GM21723 (cell line): Measurements from ENCODE around the gene VMP1.
"Not testable (repeated sequence)": the region's sequence is repeated elsewhere in the genome, so short reads cannot be mapped to it uniquely, and the experiment has no call there.

Experiments used
- ATAC-seq: cut with Tn5 transposase; IDR thresholded peaks from one replicate; pipeline ENCODE4 v1.9.1; 2021; ENCODE audit warnings: mild to moderate bottlenecking, moderate library complexity; ENCODE audit not compliant: unreplicated experiment

VMP1 gene

GRCh38 chr17:59802160-59802559 is 94.7 kb downstream of the VMP1 start:
- ATAC-seq, result no peak

DNA sequence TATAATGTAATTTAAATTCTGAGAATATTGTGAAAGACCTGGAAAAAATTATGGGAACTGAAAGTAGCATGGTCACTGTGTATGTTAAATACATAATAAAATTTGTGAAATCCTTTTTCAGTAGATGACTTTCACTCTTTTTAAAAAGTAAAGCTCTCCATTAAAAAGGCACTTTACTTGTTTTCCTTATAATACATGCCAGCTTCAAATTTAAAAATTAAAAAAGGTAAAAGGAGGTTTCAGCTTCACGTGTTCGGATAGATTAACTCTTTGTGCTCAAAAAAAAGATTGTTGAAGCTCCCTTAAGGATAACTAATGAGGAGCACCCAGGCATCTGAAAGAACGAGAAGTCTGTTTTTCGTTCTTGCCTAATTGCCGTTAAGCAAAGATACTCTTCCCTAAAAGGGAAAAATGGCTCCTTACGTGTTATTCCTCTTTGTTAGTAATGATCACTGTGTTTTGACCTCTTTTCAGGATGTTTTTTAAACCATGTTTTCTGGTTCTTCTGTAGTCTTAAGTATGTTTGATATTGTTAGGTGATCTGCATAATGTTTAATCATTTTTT is 97.5 kb downstream of the VMP1 start:
- no peak for ATAC-seq

- ATAC-seq, result not testable (repeated sequence)
These were observed 98.9 kb downstream of the VMP1 start for GRCh38 chr17:59806322-59806721.

DNA sequence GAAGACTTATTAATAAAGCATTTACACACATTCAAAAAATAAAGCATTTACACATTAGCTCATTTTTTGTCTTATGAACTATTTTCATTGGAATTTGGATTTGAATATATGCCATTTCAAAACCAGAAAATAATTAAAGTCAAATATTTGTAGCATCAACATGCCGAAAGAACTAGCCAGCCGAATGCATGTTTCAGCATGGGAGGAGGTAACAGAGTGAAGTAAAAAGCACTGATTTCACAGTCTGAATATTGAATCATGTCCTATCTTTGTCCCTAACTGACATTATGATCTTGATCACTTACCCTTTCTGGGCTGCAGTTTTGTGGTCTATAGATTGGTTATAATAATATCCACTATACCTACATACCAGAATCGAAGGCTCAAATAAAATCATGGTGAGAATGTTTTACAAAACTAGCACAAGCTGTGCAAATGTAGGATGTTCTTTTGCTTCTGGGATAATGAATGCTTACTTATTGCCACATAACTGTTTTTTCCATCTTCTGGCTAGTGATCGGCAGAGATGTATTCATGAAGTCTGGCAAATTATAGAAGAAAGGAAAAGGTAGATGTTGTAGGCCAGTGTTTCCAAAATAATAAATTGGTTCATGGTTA is 100.5 kb downstream of the VMP1 start:
- ATAC-seq, result no peak

DNA sequence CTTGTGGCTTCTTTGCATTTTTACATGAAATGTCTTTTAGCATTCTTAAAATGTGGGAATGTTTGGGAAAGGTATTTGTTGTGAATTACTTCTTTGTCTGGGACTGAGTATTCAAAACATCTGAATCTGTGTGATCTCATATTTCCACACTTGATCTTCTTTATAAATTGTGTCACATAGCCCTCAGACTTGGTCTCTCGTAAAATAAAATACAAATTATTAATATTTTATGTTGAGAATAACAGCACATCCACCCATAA is 103.4 kb downstream of the VMP1 start:
- ATAC-seq, result no peak

GRCh38 chr17:59811209-59811608 is 103.8 kb downstream of the VMP1 start:
- no peak for ATAC-seq

DNA sequence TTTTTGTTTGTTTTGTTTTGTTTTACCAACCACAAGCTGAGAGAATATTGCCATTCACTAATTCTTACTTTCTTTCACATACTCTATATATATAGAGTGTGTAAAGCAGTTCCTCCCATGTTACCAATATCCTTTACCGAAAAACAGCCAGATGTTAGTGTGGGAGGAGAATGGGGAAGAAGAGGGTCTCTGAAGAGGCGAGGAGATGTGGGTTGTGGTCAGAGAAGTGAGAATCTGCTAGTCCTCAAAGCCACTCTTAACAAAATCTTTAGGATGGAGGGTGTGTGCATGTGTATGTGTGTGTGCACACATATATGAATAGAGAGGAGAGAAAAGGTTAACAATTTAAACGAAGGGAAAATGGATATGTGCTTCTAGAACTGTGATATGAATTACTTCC is 104.7 kb downstream of the VMP1 start:
- ATAC-seq, result no peak

GRCh38 chr17:59814276-59814675 is 106.8 kb downstream of the VMP1 start:
- no peak for ATAC-seq

GRCh38 chr17:59814685-59815084 is 107.2 kb downstream of the VMP1 start:
- no peak for ATAC-seq

GRCh38 chr17:59815965-59816364 is 108.5 kb downstream of the VMP1 start:
- ATAC-seq, result no peak

DNA sequence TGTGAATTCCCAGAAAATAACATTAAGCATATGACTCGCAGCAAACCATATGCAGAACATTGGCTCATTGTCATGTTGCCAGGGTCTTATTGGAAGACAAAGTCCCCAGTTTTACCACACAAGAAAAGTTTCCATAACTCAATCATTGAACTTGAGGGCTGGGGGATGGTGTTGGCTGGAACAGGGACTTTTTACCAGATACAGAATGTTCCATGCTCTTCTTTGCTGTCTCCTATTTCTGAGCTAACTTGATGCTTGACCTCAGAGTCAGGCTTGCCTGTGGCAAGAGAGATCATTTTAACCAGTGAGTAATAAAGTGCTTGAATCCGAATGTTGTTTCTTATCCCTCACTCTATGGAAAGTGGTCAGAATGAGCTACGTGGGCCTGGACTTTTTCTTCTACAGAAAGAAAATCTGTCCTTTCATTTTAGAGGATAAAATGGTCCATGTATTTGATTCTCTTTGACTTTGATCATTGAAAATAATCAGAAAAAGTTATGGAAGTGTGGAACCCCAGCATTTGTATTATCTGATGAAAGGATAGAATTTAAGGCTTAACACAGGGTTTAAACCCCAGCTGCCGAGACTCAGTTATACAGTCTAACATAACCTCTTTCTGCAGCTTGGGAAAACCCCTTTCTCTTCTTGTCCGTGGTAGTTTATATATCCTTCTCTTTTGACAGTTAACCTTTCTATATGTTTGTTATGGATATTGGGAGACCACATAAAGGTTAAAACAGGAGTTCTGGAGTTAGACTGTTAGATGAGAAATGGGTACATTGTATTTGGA is 118.3 kb downstream of the VMP1 start:
- ATAC-seq, result no peak

DNA sequence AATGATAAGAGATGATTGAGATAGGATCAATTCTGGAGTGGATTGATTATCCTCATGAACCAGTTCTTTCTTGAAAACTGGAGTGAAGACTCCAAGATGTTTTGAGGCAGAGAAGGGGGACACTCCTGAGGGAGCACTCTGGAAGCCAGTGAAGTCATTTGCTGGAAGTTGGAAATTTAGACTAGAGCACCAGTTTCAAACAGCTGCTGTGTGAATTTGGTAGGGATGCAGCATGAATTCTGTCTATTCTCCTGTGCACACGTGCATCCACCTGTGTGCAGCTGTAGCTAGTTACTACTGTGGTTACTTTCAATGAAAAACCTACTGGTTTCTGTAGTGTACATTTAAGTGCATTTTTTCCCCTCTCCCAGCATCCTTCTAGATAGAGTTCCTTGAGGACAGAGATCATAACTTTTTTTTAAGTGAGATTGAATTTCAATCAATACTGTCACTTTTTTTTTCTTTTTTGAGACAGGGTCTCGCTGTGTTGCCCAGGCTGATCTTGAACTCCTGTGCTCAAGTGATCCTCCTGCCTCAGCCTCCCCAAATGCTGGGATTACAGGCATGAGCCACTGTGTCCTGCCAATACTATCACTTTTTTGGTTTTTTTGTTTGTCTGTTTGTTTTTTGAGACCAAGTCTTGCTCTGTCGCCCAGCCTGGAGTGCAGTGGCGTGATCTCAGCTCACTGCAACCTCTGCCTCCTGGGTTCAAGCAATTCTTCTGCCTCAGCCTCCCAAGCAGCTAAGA is 119.4 kb downstream of the VMP1 start:
- no peak for ATAC-seq

DNA sequence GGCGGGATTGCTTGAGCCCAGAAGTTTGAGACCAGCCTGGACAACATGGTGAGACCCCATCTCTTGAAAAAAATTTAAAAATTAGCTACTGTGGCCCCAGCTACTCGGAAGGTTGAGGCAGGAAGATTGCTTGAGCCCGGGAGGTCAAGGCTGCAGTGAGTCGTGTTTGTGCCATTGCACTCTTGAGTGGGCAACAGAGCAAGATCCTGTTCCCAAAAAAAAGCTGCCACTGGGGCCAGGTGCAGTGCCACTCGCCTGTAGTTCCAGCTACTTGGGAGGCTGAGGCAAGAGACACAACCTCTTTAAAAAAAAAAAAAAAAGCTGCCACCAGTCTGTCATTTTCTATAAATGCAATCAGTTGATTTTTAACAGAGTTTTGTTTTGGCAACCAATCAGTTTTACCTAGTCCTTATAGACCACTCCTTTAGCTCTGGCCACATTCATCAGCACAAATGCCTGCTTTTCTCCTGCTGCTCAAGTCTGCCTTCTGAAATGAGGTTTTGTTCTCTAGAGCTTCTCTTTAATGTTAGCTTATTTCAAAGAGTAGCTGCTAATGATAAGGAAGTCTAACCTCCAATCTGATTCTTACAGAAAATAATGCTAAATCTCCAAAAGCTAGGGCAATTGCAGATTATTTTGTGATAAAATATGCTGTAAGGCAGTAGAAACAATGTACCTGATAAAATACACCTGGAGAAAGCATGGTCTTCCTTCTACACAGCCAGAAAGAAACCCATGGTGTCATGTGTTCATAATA is 120.4 kb downstream of the VMP1 start:
- no peak for ATAC-seq

DNA sequence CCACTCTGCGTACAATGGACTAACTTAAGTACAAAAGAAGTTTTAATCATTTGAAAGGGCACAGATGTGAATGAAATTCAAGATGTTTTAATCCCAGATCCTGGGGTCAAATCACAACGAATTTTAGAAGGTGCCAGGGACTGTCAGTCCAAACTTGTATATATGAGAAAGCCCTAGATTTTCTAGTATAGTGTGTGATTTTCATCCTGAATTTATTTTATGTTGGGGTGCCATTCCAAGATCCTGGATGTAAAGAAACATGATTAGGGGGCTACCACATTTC is 121.0 kb downstream of the VMP1 start:
- ATAC-seq, result no peak

DNA sequence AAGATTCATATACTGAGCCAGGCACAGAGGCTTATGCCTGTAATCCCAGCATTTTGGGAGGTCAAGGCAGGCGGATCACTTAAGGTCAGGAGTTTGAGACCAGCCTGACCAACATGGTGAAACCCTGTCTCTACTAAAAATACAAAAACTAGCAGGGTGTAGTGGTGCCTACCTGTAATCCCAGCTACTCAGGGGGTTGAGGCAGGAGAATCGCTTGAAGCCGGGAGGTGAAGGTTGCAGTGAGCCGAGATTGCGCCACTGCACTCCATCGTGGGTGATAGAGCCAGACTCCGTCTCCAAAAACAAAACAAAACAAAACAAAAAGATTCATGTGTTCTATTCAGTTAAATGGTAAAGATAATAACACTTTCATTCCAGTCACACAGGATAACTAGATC is 121.4 kb downstream of the VMP1 start:
- ATAC-seq, result not testable (repeated sequence)

DNA sequence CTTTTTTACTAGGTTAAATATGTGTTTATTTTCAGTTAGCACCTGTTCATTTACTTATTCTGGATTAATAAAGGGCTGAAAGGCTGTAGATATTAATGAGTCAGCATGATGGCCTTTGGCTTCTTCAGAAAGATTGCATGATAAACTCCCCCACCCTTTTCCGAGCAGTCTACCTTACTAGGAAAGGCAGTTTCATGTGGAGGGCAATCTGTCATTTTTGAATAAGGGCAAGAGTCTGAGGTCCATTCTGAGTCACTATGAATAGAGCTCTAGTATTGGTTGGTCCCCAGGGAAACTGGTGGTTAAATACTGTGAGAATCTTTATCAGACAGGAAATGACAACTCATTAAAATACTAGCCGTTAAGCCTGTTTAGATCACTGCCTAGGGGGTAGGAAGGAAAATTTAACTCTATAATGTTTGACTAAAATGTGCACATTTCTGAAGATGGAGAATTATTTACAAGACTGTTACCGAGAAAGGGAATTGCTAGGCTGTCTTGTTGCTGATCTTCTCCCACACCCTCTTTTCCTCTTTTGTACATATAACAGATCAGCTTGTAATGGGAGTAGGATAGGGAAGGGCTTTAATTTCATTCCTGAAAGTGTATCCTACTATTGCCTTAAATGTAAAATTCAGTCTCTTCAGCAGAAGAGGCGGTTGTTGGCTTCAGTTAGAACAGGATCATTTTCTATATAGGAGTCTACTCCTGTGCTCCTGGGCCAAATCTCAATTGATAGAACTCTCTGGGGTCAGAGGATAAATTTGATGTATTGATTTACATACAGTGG is 122.0 kb downstream of the VMP1 start:
- ATAC-seq, result peak; percentile 66

DNA sequence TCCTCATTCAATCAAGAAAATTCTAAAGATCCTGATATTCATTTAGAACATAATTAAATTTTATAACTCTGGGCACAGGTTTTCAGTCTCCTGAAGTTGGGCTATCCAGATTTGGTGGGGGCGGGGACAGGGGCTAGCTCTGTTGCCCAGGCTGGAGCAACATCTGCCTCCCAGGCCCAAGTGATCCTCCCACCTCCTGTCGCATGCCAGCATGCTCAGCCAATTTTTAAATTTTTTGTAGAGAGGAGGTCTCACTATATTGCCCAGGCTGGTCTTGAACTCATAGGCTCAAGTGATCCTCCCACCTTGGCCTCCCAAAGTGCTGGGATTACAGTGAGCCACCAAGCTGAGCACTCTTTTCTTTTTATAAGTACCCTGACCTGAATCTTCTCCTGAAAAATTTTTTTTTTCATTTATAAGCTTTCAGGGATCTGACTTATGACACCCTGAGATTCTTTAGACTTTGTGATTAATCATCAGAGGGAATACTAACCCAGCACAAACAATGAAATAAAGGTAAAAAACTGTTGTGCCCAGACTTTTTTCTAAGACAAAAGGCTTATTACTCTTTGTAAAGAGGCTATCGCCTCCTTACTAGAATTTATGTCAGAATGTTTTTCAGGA is 122.7 kb downstream of the VMP1 start:
- no peak for ATAC-seq

DNA sequence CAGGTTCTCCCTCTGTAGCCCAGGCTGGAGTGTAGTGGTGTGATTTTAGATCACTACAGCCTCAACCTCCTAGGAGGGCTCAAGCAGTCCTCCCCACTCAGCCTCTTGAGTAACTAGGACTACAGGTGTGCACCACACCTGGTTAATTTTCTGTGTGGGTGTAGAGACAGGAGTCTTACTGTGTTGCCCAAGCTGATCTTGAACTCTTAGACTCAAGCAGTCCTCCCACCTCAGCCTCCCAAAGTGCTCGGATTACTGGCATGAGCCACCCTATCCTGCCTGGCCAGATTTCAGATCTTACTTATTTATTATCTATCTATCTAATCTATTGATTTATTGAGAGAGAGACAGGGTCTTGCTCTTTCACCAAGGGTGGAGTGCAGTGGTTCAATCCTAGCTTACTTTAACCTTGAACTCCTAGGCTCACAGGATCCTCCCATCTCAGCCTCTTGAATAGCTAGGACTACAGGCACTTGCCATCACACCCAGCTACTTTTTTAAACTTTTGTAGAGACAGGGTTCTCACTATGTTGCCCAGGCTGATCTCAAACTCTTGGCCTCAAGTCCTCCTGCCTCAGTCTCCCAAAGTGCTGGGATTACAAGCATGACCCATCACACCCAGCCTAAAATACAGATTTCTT is 123.5 kb downstream of the VMP1 start:
- no peak for ATAC-seq

DNA sequence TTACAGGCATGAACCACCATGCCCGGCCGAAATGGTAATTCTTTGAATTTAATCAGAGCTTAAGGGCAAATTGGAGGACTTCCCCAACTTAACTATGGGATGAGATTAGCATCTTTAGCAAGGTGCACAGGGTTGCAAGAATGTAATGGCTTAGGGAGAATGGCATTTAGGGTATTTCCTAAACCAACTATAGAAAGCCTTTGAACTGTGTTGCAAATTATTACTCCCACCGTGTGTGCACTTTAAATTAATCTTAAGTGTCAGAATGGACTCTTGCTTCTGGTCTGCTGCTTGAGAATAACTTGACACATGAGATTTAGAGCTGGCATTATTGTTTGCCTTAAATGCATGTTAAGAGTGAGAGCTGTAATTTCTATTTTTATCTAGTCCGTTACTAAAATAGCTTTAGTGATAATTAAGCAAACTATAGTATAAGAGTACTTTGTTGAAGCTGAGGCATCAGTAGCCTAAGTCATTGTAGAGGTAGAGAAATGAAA is 125.5 kb downstream of the VMP1 start:
- ATAC-seq, result no peak
